Gastrocnemius medialis (tissue), 4 donors: ENCODE data around the gene SLC6A1. TPM values are rescaled to one million over a fixed set of nuclear protein-coding genes. Genes with fewer than 3 reads are reported as not detected.

Experiments used
- ATAC-seq, 2 donors: fragments of 150-250 bp; one replicate each; pipeline ENCODE4 v1.9.1; 2016
- DNase-seq, 2 donors: peaks; one replicate each; pipeline ENCODE4 v3.0.0-alpha.2; 2019
- H3K27ac ChIP-seq, 4 donors: fragments of 200-600 bp; sonication (generic); 1 replicate in 1 of 4; 2 replicates in 3 of 4; pipeline ENCODE4 v1.5.1; 2016 to 2018; ENCODE audit warnings: mild to moderate bottlenecking in 2 of 4, moderate library complexity in 1 of 4
- H3K27me3 ChIP-seq, 3 donors: fragments of 200-600 bp; sonication (generic) in 2 of 3; 1 replicate in 1 of 3; 2 replicates in 2 of 3; pipeline versions ENCODE4 v1.5.1 to v1.6.0; 2016 to 2019; ENCODE audit warnings: mild to moderate bottlenecking in 1 of 3, moderate library complexity in 1 of 3
- H3K36me3 ChIP-seq, 2 donors: fragments of 200-600 bp; sonication (generic) in 1 of 2; one replicate each; pipeline ENCODE4 v1.5.1; 2017 to 2018
- H3K4me1 ChIP-seq, 2 donors: fragments of 200-600 bp; sonication (generic) in 1 of 2; one replicate each; pipeline ENCODE4 v1.5.1; 2016 to 2017; ENCODE audit warnings: mild to moderate bottlenecking in 2 of 2
- H3K4me3 ChIP-seq, 4 donors: fragments of 200-600 bp; sonication (generic) in 3 of 4; 1 replicate in 1 of 4; 2 replicates in 3 of 4; pipeline ENCODE4 v1.5.1; 2016 to 2019; ENCODE audit warnings: mild to moderate bottlenecking in 2 of 4
- H3K9me3 ChIP-seq, 3 donors: fragments of 200-600 bp; sonication (generic) in 2 of 3; 1 replicate in 1 of 3; 2 replicates in 2 of 3; pipeline ENCODE4 v1.5.1; 2016 to 2019
- CTCF ChIP-seq, 5 experiments: fragments of 450-650 bp in 3 of 5; fragments of 200-600 bp in 2 of 5; sonication (generic) in 2 of 5; IDR thresholded peaks in 4 of 5; conservative IDR thresholded peaks in 1 of 5; 1 replicate in 4 of 5; 2 replicates in 1 of 5; pipeline ENCODE4 v1.5.1; 2016 to 2019; ENCODE audit warnings: antibody characterized with exemption in 5 of 5, mild to moderate bottlenecking in 3 of 5, moderate library complexity in 3 of 5
- POLR2A ChIP-seq, 2 donors: fragments of 450-650 bp; IDR thresholded peaks; one replicate each; pipeline ENCODE4 v1.6.1; 2017; ENCODE audit warnings: antibody characterized with exemption in 2 of 2, mild to moderate bottlenecking in 2 of 2, moderate library complexity in 2 of 2
- in situ Hi-C, 4 donors: fragments of 200-750 bp; cut with MboI; loops; one replicate each; pipeline versions ENCODE4 v1.15.0 to v1.8.0; 2017; ENCODE audit warnings: low sequenced_read_pairs in 4 of 4
- intact Hi-C: fragments of 100-400 bp; cut with DNase I; formaldehyde crosslinking; loops from one replicate; pipeline ENCODE4 v1.15.1; 2023; ENCODE audit warnings: low total_unique reads
- total RNA-seq, 4 donors: library from RNA; depleted of rRNA; stranded (reverse); fragments of >200 nt; gene quantifications; one replicate each; pipeline versions ENCODE4 v1.1.0 to v1.2.3, GENCODE V29; 2016

Gene SLC6A1
- total RNA-seq, 4 donors from 2014 or later: 0.23 to 0.36 (median 0.31) TPM

- Histone ChIP-seq H3K9me3 (no peaks in the 10 kb centered on the region), H3K4me3 (no peak overlapping the region), H3K4me1 (peaks cover 6 to 7% of the 10 kb centered on the region in 2 donors), H3K27ac (no peak overlapping the region), H3K27me3 (no peaks in the 10 kb centered on the region), H3K36me3 (no peaks in the 10 kb centered on the region)
- in situ Hi-C loops: no loop called here
- intact Hi-C loops: no loop called here
- ATAC-seq (no peak), DNase-seq (no peak)
- TF ChIP-seq CTCF (IDR thresholded peaks at IDR 0.05 in 4 of 5, conservative IDR thresholded peaks at IDR 0.05 in 1 of 5): no peak
- TF ChIP-seq POLR2A (IDR thresholded peaks at IDR 0.05): no peak
Observed at GRCh38 chr3:10984371-10984896, 8.1 kb upstream of the SLC6A1 start.

- DNase-seq: no peak
- Histone ChIP-seq H3K27ac (no peak overlapping the region), H3K27me3 (no peaks in the 10 kb centered on the region), H3K4me1 (peaks cover 6 to 7% of the 10 kb centered on the region in 2 donors), H3K4me3 (no peak overlapping the region), H3K9me3 (no peaks in the 10 kb centered on the region), H3K36me3 (no peaks in the 10 kb centered on the region)
- no peak for TF ChIP-seq CTCF (IDR thresholded peaks at IDR 0.05 in 4 of 5, conservative IDR thresholded peaks at IDR 0.05 in 1 of 5)
- no peak for TF ChIP-seq POLR2A (IDR thresholded peaks at IDR 0.05)
- no peak for ATAC-seq
- in situ Hi-C loops (no loop called here), intact Hi-C loops (no loop called here)
Observed at GRCh38 chr3:10985181-10985580, 7.4 kb upstream of the SLC6A1 start.

DNA sequence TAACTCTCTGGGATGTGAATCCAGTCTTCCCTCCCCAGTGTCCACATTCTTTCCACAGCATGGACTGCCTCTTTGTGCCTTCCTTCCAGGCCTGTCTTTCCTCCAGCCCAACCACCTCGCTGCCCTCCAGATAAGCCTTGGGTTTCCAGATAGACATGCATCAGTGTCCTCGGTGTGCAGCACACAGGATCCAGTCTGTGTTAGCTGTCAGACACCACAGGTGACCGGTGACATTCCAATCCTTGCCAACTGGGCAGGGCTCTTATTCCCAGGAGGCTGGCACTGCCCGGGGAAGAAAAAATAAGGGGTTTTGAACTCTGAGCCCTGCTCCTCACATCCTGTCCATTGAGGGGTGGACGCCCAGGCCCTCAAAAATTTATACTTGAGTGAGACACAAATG, 6.0 kb upstream of the SLC6A1 start:
- Histone ChIP-seq H3K27ac (no peak overlapping the region), H3K36me3 (no peaks in the 10 kb centered on the region), H3K4me3 (no peak overlapping the region), H3K4me1 (peaks cover 6 to 7% of the 10 kb centered on the region in 2 donors), H3K27me3 (peaks cover 7 to 11% (median 8%) of the 10 kb centered on the region in 3 donors), H3K9me3 (no peaks in the 10 kb centered on the region)
- TF ChIP-seq POLR2A (IDR thresholded peaks at IDR 0.05) (no peak), CTCF (IDR thresholded peaks at IDR 0.05 in 4 of 5, conservative IDR thresholded peaks at IDR 0.05 in 1 of 5) (no peak)
- DNase-seq (no peak), ATAC-seq (no peak)
- intact Hi-C loops: no loop called here
- in situ Hi-C loops: no loop called here

- ATAC-seq (no peak), DNase-seq (no peak)
- Histone ChIP-seq H3K27me3 (peaks cover 16 to 21% (median 18%) of the 10 kb centered on the region in 3 donors), H3K9me3 (no peaks in the 10 kb centered on the region), H3K4me3 (no peak overlapping the region), H3K27ac (no peak overlapping the region), H3K4me1 (peaks cover under 1 to 1% of the 10 kb centered on the region in 2 donors), H3K36me3 (no peaks in the 10 kb centered on the region)
- in situ Hi-C loops (no loop called here), intact Hi-C loops (no loop called here)
- TF ChIP-seq POLR2A (IDR thresholded peaks at IDR 0.05) (no peak), CTCF (IDR thresholded peaks at IDR 0.05 in 4 of 5, conservative IDR thresholded peaks at IDR 0.05 in 1 of 5) (no peak)
Observed at GRCh38 chr3:10988001-10988665, 4.4 kb upstream of the SLC6A1 start.
